Activated CD4-positive, alpha-beta memory T cell treated with anti-CD3 and anti-CD28 coated beads for 36 hours (primary cell): Measurements from ENCODE around the gene PGAP3. TPM values are rescaled to one million over a fixed set of nuclear protein-coding genes. Genes with fewer than 3 reads are reported as not detected.
A peak's percentile ranks its signal among the peaks of the same experiment; 100 is the strongest.

Experiments used
- CTCF ChIA-PET: fragments of 350-600 bp; sonication (Branson Sonifier 250); formaldehyde crosslinking; loops from one replicate; lab custom pipeline; 2021; ENCODE audit warnings: antibody characterized with exemption, inconsistent platforms; lab: Charles Lee
- POLR2A ChIA-PET: fragments of 350-600 bp; sonication (Branson Sonifier 250); formaldehyde crosslinking; loops from one replicate; lab custom pipeline; 2021; ENCODE audit warnings: antibody characterized with exemption; lab: Charles Lee
- DNase-seq: peaks from one replicate; pipeline ENCODE4 v3.0.0-alpha.2; 2020
- H3K27ac Mint-ChIP-seq: one replicate; pipeline ENCODE4 v1.8.0; 2021; ENCODE audit warnings: mixed read lengths
- H3K27me3 Mint-ChIP-seq: one replicate; pipeline ENCODE4 v1.8.0; 2021; ENCODE audit warnings: mixed read lengths
- H3K36me3 Mint-ChIP-seq: one replicate; pipeline ENCODE4 v1.8.0; 2021; ENCODE audit warnings: mixed read lengths
- H3K4me1 Mint-ChIP-seq: one replicate; pipeline ENCODE4 v1.8.0; 2021; ENCODE audit warnings: low read depth, mixed read lengths
- H3K4me3 Mint-ChIP-seq: one replicate; pipeline ENCODE4 v1.8.0; 2021; ENCODE audit warnings: mild to moderate bottlenecking, mixed read lengths
- H3K9me3 Mint-ChIP-seq: one replicate; pipeline ENCODE4 v1.8.0; 2021; ENCODE audit warnings: mixed read lengths
- intact Hi-C: fragments of 100-400 bp; cut with micrococcal nuclease; formaldehyde crosslinking; loops from one replicate; pipeline ENCODE4 v1.15.1; 2023
- total RNA-seq, 2 experiments: library from RNA; stranded (reverse); gene quantifications; one replicate each; pipeline ENCODE4 v1.2.3, GENCODE V29; 2021

Gene PGAP3
- total RNA-seq, 2 experiments from 2014 or later, result 8.3 to 8.6 TPM

GRCh38 chr17:39687101-39687545 lies 734 bp downstream of the PGAP3 start:
- POLR2A ChIA-PET, result interaction anchor here (1.4 to 1.5 kb wide), 2 partner anchors 12 to 42 kb away, joined by 4 to 7 read pairs; no protein-coding TSS in a partner anchor

GRCh38 chr17:39684369-39685192 lies 3.3 kb downstream of the PGAP3 start:
- no peak overlapping the region for H3K27ac Mint-ChIP-seq
- H3K4me3 Mint-ChIP-seq, result no peak overlapping the region
- H3K36me3 Mint-ChIP-seq, result peaks cover 10% of the 10 kb centered on the region
- H3K9me3 Mint-ChIP-seq, result no peaks in the 10 kb centered on the region
- H3K4me1 Mint-ChIP-seq, result peaks cover 34% of the 10 kb centered on the region
- ChIA-PET CTCF (interaction anchor here (0.7 kb wide), 1 partner anchor 30 kb away, joined by 3 read pairs; no protein-coding TSS in a partner anchor), POLR2A (no interaction called here)
- H3K27me3 Mint-ChIP-seq, result no peaks in the 10 kb centered on the region
- DNase-seq, result no peak
- intact Hi-C loops, result loop anchor here (5.0 kb wide), 4 partner anchors 47 to 183 kb away; partner anchors contain the start of genes MIEN1, STARD3 and ZPBP2

More at GRCh38 chr17:39687101-39687545, 734 bp downstream of the PGAP3 start:
- Mint-ChIP-seq H3K4me1 (peaks cover 18% of the 10 kb centered on the region), H3K9me3 (no peaks in the 10 kb centered on the region), H3K4me3 (peak overlapping the region; percentile 92), H3K36me3 (peaks cover 10% of the 10 kb centered on the region), H3K27ac (peak overlapping the region; percentile 84), H3K27me3 (no peaks in the 10 kb centered on the region)
- DNase-seq, result no peak
- CTCF ChIA-PET, result interaction anchor here (1.0 to 3.0 kb wide), 3 partner anchors 43 to 293 kb away, joined by 3 to 12 read pairs (median 4); partner anchors contain the start of genes MIEN1 and PSMD3
- intact Hi-C loops, result loop anchor here (5.0 kb wide), 4 partner anchors 45 to 180 kb away; partner anchors contain the start of genes MIEN1, STARD3 and ZPBP2

GRCh38 chr17:39683295-39683939 lies 4.4 kb downstream of the PGAP3 start:
- CTCF ChIA-PET, result interaction anchor here (1.7 kb wide), 1 partner anchor 15 kb away, joined by 6 read pairs; the partner anchor contains the start of gene PNMT
- intact Hi-C loops, result no loop called here
- no peak overlapping the region for H3K4me3 Mint-ChIP-seq

GRCh38 chr17:39679521-39680192 lies 8.2 kb downstream of the PGAP3 start:
- H3K27ac Mint-ChIP-seq, result peak overlapping the region; percentile 88
- H3K9me3 Mint-ChIP-seq, result no peaks in the 10 kb centered on the region
- H3K27me3 Mint-ChIP-seq, result no peaks in the 10 kb centered on the region
- ChIA-PET POLR2A (no interaction called here), CTCF (interaction anchor here (1.1 to 2.9 kb wide), 8 partner anchors 8 to 182 kb away, joined by 3 to 18 read pairs (median 5); partner anchors contain the start of genes MIEN1, PGAP3 and PNMT)
- peaks cover 59% of the 10 kb centered on the region for H3K4me1 Mint-ChIP-seq
- H3K36me3 Mint-ChIP-seq, result peaks cover 10% of the 10 kb centered on the region
- intact Hi-C loops, result loop anchor here (2.0 kb wide), 1 partner anchor 21 kb away; no protein-coding TSS in a partner anchor
- DNase-seq, result peak; percentile 59
- H3K4me3 Mint-ChIP-seq, result no peak overlapping the region

More at GRCh38 chr17:39683295-39683939, 4.4 kb downstream of the PGAP3 start:
- H3K27ac Mint-ChIP-seq, result no peak overlapping the region
- H3K36me3 Mint-ChIP-seq, result peaks cover 10% of the 10 kb centered on the region
- no peaks in the 10 kb centered on the region for H3K27me3 Mint-ChIP-seq
- POLR2A ChIA-PET, result no interaction called here
- no peak for DNase-seq
- peaks cover 37% of the 10 kb centered on the region for H3K4me1 Mint-ChIP-seq
- no peaks in the 10 kb centered on the region for H3K9me3 Mint-ChIP-seq

- Mint-ChIP-seq H3K9me3 (no peaks in the 10 kb centered on the region), H3K27me3 (no peaks in the 10 kb centered on the region), H3K27ac (peak overlapping the region; percentile 88), H3K4me1 (peaks cover 59% of the 10 kb centered on the region), H3K36me3 (peaks cover 7% of the 10 kb centered on the region), H3K4me3 (no peak overlapping the region)
- ChIA-PET POLR2A (interaction anchor here (1.1 to 1.6 kb wide), 2 partner anchors 10 to 14 kb away, joined by 3 to 8 read pairs; partner anchors contain the start of genes PGAP3 and TCAP), CTCF (interaction anchor here (1.1 to 4.3 kb wide), 10 partner anchors 7 to 183 kb away, joined by 3 to 19 read pairs (median 5); partner anchors contain the start of genes MIEN1, PGAP3 and PNMT)
- intact Hi-C loops, result loop anchor here (2.0 kb wide), 1 partner anchor 20 kb away; no protein-coding TSS in a partner anchor
- DNase-seq, result peak; percentile 31
Observed at GRCh38 chr17:39678340-39679116, 9.3 kb downstream of the PGAP3 start.

GRCh38 chr17:39677542-39678339 lies 10.1 kb downstream of the PGAP3 start:
- peaks cover 2% of the 10 kb centered on the region for H3K36me3 Mint-ChIP-seq
- peaks cover 59% of the 10 kb centered on the region for H3K4me1 Mint-ChIP-seq
- intact Hi-C loops, result loop anchor here (2.0 kb wide), 1 partner anchor 19 kb away; no protein-coding TSS in a partner anchor
- H3K27ac Mint-ChIP-seq, result no peak overlapping the region
- no peaks in the 10 kb centered on the region for H3K27me3 Mint-ChIP-seq
- CTCF ChIA-PET, result interaction anchor here (1.3 to 4.3 kb wide), 5 partner anchors 9 to 184 kb away, joined by 3 to 19 read pairs (median 4); partner anchors contain the start of genes PGAP3 and PNMT
- H3K4me3 Mint-ChIP-seq, result no peak overlapping the region
- DNase-seq, result no peak
- POLR2A ChIA-PET, result interaction anchor here (1.1 to 1.6 kb wide), 2 partner anchors 10 to 13 kb away, joined by 3 to 8 read pairs; partner anchors contain the start of genes PGAP3 and TCAP
- H3K9me3 Mint-ChIP-seq, result no peaks in the 10 kb centered on the region

GRCh38 chr17:39677072-39677471 lies 10.8 kb downstream of the PGAP3 start:
- CTCF ChIA-PET, result interaction anchor here (1.3 to 4.3 kb wide), 2 partner anchors 11 to 23 kb away, joined by 3 to 19 read pairs; no protein-coding TSS in a partner anchor
- POLR2A ChIA-PET, result interaction anchor here (1.6 kb wide), 1 partner anchor 11 kb away, joined by 8 read pairs; the partner anchor contains the start of gene PGAP3
- no peaks in the 10 kb centered on the region for H3K9me3 Mint-ChIP-seq
- no peaks in the 10 kb centered on the region for H3K27me3 Mint-ChIP-seq
- H3K4me3 Mint-ChIP-seq, result no peak overlapping the region
- no peaks in the 10 kb centered on the region for H3K36me3 Mint-ChIP-seq
- no peak for DNase-seq
- intact Hi-C loops, result no loop called here
- H3K27ac Mint-ChIP-seq, result no peak overlapping the region
- H3K4me1 Mint-ChIP-seq, result peaks cover 59% of the 10 kb centered on the region

- Mint-ChIP-seq H3K36me3 (no peaks in the 10 kb centered on the region), H3K4me1 (peaks cover 61% of the 10 kb centered on the region), H3K27me3 (peaks cover 2% of the 10 kb centered on the region), H3K9me3 (no peaks in the 10 kb centered on the region), H3K4me3 (no peak overlapping the region), H3K27ac (peak overlapping the region; percentile 19)
- ChIA-PET CTCF (interaction anchor here (1.0 to 4.3 kb wide), 4 partner anchors 10 to 54 kb away, joined by 4 to 19 read pairs (median 4); partner anchors contain the start of genes MIEN1 and TCAP), POLR2A (interaction anchor here (1.2 kb wide), 1 partner anchor 54 kb away, joined by 3 read pairs; the partner anchor contains the start of gene MIEN1)
- intact Hi-C loops, result no loop called here
- DNase-seq, result peak; percentile 67
Observed at GRCh38 chr17:39676198-39676819, 11.5 kb downstream of the PGAP3 start.

- ChIA-PET POLR2A (interaction anchor here (0.7 to 1.2 kb wide), 2 partner anchors 12 to 55 kb away, joined by 3 to 4 read pairs; partner anchors contain the start of genes MIEN1 and PGAP3), CTCF (interaction anchor here (1.0 to 4.3 kb wide), 4 partner anchors 10 to 55 kb away, joined by 4 to 19 read pairs (median 4); partner anchors contain the start of genes MIEN1 and TCAP)
- peaks cover 54% of the 10 kb centered on the region for H3K4me1 Mint-ChIP-seq
- intact Hi-C loops, result no loop called here
- H3K36me3 Mint-ChIP-seq, result no peaks in the 10 kb centered on the region
- no peaks in the 10 kb centered on the region for H3K9me3 Mint-ChIP-seq
- no peak overlapping the region for H3K4me3 Mint-ChIP-seq
- no peak for DNase-seq
- H3K27ac Mint-ChIP-seq, result peak overlapping the region; percentile 19
- peaks cover 2% of the 10 kb centered on the region for H3K27me3 Mint-ChIP-seq
Observed at GRCh38 chr17:39675390-39676082, 12.3 kb downstream of the PGAP3 start.
